ENCODE data around the gene HMHB1.

Gene HMHB1

DNA sequence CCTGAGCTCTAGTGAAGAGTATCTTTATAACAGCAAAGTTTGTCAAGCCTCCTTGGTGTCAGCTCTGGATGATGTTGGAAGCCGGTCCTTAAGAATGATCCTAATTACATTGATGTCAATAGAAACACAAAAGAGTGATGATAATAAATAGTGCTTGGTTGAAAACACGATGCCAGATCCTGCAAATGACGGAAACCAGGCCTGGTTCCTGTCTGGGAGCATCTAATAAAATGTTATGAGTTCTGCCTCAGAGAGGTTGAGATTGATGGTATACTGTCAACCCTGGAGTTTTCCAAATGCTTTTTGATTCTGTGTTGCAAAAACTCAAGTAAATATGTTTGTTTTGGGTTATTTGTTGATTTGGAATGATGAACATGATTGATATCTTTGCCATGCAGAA, 23.3 kb downstream of the HMHB1 start:
- TF ChIP-seq, protein P1, sequence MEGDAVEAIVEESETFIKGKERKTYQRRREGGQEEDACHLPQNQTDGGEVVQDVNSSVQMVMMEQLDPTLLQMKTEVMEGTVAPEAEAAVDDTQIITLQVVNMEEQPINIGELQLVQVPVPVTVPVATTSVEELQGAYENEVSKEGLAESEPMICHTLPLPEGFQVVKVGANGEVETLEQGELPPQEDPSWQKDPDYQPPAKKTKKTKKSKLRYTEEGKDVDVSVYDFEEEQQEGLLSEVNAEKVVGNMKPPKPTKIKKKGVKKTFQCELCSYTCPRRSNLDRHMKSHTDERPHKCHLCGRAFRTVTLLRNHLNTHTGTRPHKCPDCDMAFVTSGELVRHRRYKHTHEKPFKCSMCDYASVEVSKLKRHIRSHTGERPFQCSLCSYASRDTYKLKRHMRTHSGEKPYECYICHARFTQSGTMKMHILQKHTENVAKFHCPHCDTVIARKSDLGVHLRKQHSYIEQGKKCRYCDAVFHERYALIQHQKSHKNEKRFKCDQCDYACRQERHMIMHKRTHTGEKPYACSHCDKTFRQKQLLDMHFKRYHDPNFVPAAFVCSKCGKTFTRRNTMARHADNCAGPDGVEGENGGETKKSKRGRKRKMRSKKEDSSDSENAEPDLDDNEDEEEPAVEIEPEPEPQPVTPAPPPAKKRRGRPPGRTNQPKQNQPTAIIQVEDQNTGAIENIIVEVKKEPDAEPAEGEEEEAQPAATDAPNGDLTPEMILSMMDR (IDR thresholded peaks at IDR 0.05; ENCODE audit: low read depth, low read length) = no peak
- DNase-seq (ENCODE audit: low read depth in 2 of 2) = no peak
- H3K4me3 ChIP-seq (replicated peaks in 1 of 2; ENCODE audit: low read depth in 2 of 2, low read length in 2 of 2) = no peak overlapping the region

DNA sequence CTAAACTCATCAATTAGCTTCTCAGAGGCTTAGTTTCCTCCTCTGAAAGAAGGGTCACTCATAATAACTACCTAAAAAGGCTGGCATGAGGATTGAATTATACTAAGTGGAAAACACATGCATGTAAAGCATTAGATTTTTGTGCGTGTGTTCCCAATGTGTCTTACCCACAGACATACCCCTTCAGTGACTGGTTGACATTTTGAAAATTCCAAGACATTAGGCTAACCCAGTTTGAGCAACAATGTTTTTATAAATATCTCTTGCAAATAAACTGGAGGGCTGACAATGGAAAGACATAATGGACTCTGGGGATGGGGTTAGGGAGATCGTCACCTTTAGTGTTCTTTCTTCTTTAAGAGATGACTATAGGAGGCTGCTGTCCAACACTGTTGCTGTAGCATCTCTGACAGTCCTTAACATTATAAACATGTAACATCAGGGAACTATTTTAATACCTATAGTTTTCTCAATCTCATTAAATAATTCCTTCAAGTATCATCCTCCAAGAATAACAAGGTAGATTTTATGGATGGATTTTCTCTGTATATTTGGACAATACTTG, 24.3 kb downstream of the HMHB1 start:
- no peak overlapping the region for H3K4me3 ChIP-seq (replicated peaks in 1 of 2; ENCODE audit: low read depth in 2 of 2, low read length in 2 of 2)
- DNase-seq (ENCODE audit: low read depth in 2 of 2) = no peak
- TF ChIP-seq, protein P1 (IDR thresholded peaks at IDR 0.05; ENCODE audit: low read depth, low read length) = no peak

DNA sequence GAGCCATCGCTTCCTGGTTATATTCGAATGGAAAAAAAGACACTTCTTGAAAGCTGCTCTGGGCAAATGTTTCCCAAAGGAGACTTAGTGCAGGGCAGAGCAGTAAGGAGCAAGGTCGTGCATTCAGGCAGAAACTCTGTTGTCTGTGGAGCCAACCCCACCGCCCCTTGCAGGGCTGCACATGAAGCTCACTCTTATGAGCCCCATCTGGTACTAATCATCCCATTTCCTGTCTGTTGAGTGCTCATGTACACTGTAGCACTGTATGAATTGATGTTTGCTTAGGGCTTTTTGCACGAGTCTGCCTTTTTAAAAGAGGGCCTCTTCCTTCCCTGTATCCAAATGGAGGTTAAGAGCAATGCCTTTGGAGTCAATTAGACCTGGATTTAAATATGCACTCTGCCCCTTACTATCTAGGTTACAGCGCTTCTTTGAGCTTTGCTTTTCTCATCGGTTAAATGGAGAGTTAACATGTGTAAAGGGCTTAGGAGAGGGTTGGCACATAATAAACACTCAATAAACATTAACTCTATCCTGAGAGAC, 25.4 kb downstream of the HMHB1 start:
- H3K4me3 ChIP-seq (replicated peaks in 1 of 2; ENCODE audit: low read depth in 2 of 2, low read length in 2 of 2) = no peak overlapping the region
- DNase-seq (ENCODE audit: low read depth in 2 of 2) = peak; percentile 55 to 60
- TF ChIP-seq, protein P1 (IDR thresholded peaks at IDR 0.05; ENCODE audit: low read depth, low read length) = no peak

DNA sequence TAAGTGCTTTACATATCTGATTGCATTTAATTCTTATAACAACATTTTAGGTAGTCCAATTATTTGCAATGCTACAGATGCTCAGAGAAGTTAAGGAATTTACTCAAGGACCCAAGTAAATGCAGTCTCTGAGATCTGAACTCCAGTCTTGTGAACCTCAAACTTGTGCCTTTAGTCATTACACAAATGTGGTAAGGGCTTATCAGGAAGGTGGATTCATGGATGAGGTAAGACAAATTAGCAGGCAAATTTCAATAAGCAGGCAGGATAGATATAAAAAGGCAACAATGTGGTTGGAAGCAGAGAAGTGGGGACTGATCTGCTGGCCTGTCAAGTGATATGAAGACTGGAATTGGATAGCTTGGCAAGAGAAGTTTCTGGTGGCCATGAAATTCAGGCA, 29.5 kb downstream of the HMHB1 start:
- TF ChIP-seq, protein P1 (IDR thresholded peaks at IDR 0.05; ENCODE audit: low read depth, low read length) = no peak

DNA sequence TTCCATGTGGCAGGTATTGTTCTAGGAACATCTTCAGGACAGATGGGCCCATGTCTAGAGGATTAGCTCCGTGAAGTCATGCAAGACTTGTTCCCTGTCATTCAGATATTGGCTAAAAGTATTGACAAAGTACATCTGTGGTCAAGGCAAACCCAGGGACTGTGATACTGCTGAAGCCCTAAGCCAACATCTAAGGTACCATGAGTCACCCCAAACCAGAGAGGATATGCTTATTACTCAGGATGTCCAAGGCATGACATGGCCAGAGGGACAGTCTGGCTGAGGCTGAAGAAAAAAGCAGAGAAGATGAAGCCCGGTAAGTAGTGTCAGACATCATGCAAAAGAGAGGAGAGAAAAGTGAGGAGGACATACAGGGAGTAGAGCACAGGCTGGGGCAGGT, 31.0 kb downstream of the HMHB1 start:
- TF ChIP-seq, protein P1 (IDR thresholded peaks at IDR 0.05; ENCODE audit: low read depth, low read length) = no peak
- H3K4me3 ChIP-seq (replicated peaks in 1 of 2; ENCODE audit: low read depth in 2 of 2, low read length in 2 of 2) = no peak overlapping the region
- peak in 1 of 2 donors; percentile 24 for DNase-seq (ENCODE audit: low read depth in 2 of 2)

More for the DNA sequence above, 29.5 kb downstream of the HMHB1 start:
- no peak for DNase-seq (ENCODE audit: low read depth in 2 of 2)
- H3K4me3 ChIP-seq (replicated peaks in 1 of 2; ENCODE audit: low read depth in 2 of 2, low read length in 2 of 2) = no peak overlapping the region

DNA sequence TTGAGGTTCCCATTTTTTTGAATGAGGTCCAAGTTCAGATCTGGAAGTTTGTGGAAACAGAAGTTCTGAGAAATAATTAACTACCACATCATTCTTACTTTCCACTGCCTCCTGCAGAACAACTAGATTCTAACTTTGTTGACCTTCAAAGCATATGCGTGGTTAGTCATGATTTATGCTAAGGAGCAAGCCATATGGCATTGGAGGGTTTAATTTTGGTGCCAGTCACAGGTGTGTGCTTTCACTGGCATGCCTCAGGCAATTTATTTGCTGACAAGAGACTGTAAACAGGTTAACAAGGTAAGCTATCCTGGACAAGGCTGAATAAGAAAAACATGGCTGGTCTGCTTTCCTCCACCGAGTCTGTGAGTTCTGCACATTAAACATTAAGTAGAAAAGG, 31.5 kb downstream of the HMHB1 start:
- no peak for DNase-seq (ENCODE audit: low read depth in 2 of 2)
- no peak overlapping the region for H3K4me3 ChIP-seq (replicated peaks in 1 of 2; ENCODE audit: low read depth in 2 of 2, low read length in 2 of 2)
- TF ChIP-seq, protein P1 (IDR thresholded peaks at IDR 0.05; ENCODE audit: low read depth, low read length) = no peak

Measured in cardiac fibroblast (primary cell).